GM21515 (cell line): ENCODE results near the gene IL1RL2.

Experiments used
- ATAC-seq: cut with Tn5 transposase; IDR thresholded peaks from one replicate; pipeline ENCODE4 v1.9.1; 2021; ENCODE audit not compliant: unreplicated experiment

The IL1RL2 gene

GRCh38 chr2:102158011-102158755 lies 28.6 kb upstream of the IL1RL2 start:
- ATAC-seq: no peak

GRCh38 chr2:102159295-102159694 lies 27.5 kb upstream of the IL1RL2 start:
- ATAC-seq: no peak

DNA sequence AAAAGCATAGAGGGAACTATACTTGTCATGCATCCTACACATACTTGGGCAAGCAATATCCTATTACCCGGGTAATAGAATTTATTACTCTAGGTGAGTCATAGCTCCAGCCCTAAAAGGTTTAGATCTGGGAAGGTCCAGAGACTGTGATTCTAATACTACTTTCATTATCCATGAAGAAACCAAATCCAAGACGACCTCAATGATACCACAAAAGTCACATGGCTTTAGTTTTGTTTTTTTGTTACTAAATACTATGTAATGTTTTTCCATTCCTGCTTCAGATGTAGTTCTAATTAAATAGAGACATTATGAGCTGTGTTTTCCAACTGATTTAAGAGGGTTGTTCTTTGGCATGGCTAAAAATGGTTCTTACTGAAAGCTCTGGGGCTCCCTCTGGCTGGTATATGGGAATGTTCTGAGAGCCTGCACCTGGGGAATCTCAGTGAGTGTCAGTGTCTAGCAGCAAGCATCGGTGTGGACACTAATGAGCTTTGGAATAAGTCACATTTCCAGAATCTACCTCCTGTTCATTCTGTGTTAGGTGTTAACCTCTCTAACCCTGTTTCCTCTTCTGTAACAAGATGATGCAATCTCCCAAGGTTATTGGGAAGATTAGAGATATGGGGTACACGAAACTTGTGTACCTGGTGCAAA lies 20.5 kb upstream of the IL1RL2 start:
- no peak for ATAC-seq

DNA sequence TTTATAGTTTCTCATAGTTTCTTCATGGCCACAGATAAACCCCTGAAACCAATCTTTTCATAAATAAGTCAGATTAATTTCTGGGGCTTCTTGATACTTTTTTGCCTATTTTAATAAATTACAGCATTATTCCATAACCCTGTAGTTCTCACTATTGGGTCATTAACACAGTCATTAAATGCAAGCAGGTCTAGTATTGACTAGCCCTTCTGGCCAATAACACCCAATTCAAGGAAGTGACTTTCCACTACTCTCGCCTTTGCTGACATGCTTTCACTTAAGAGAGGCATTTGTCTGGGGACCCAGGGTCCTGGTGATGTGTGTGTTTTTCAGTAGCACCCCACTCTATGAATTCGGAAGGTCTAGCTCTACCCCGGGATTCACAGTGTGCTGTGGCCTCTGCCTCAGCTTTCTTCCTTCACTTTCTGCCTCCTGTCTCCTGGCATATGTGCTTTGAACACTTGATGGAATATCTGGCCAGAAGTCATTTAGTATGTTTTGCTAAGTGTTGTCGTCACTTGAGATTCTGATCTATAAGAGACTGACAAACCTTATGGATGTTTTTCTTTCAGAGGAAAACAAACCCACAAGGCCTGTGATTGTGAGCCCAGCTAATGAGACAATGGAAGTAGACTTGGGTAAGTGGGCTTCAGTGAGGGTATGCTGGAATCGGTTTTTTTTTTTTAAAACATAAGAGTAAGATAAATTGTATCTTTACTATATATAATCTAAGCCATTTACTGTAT lies 18.6 kb upstream of the IL1RL2 start:
- ATAC-seq: no peak

- ATAC-seq: no peak
Measured at GRCh38 chr2:102171946-102172345, 14.9 kb upstream of the IL1RL2 start.

DNA sequence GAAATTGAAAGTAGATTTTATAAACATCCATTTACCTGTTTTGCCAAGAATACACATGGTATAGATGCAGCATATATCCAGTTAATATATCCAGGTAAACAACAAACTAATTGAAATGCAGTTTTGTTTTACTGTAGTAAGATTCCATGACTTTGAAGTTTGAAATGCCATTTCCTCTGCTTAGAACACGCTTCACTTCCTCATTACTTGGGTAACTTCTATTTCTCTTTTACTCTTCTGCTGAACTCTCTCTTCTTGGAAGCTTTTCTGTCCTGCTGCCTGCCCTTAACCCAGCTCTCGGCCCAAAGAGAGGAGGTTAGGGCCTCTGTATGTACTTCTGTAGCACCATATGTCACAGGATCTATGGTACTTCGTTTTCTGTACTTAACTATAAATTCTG lies 14.1 kb upstream of the IL1RL2 start:
- no peak for ATAC-seq

GRCh38 chr2:102176172-102176571 lies 10.7 kb upstream of the IL1RL2 start:
- no peak for ATAC-seq

DNA sequence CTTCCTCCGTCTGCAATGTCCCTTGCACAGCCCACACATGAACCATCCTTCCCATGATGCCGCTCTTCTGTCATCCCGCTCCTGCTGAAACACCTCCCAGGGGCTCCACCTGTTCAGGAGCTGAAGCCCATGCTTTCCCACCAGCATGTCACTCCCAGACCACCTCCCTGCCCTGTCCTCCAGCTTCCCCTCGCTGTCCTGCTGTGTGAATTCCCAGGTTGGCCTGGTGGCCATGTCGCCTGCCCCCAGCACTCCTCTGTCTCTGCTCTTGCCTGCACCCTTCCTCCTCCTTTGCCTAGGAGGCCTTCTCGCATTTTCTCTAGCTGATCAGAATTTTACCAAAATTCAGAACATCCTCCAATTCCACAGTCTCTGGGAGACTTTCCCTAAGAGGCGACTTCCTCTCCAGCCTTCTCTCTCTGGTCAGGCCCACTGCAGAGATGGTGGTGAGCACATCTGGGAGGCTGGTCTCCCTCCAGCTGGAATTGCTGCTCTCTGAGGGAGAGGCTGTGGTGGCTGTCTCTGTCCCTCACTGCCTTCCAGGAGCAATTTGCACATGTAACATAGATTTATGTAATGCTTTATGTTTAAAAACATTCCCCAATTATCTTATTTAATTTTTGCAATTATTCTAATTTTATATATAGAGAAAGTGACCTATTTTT lies 8.9 kb upstream of the IL1RL2 start:
- ATAC-seq: no peak

DNA sequence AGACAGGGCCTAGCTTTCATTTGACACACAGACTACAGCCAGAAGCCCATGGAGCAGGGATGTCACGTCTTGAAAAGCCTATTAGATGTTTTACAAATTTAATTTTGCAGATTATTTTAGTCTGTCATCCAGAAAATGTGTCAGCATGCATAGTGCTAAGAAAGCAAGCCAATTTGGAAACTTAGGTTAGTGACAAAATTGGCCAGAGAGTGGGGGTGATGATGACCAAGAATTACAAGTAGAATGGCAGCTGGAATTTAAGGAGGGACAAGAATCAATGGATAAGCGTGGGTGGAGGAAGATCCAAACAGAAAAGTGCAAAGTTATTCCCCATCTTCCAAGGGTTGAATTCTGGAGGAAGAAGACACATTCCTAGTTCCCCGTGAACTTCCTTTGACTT lies 7.8 kb upstream of the IL1RL2 start:
- ATAC-seq: no peak

GRCh38 chr2:102179788-102180686 lies 6.8 kb upstream of the IL1RL2 start:
- no peak for ATAC-seq

GRCh38 chr2:102180687-102180999 lies 6.2 kb upstream of the IL1RL2 start:
- no peak for ATAC-seq

GRCh38 chr2:102181376-102181775 lies 5.4 kb upstream of the IL1RL2 start:
- ATAC-seq: no peak

- no peak for ATAC-seq
Measured at GRCh38 chr2:102181919-102182635, 4.7 kb upstream of the IL1RL2 start.

DNA sequence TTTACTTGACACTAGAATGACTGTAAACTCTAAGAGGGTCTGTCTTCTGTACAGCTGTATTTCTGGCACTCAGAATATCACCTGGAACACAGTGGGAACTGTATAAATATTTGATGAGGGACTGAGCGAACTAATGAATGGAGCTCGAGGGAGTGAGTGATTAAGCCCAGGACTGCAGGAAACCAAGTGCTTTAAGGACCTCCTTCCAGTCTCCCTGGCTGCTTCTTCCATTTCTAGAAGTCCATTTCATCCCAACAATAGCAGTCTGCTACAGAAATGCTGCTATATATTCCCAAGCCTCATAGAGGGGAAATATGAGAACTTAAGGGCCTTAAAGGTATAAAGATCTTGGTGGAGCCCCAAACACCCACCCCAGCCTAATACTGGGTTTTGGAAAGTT lies 2.8 kb upstream of the IL1RL2 start:
- ATAC-seq: no peak

DNA sequence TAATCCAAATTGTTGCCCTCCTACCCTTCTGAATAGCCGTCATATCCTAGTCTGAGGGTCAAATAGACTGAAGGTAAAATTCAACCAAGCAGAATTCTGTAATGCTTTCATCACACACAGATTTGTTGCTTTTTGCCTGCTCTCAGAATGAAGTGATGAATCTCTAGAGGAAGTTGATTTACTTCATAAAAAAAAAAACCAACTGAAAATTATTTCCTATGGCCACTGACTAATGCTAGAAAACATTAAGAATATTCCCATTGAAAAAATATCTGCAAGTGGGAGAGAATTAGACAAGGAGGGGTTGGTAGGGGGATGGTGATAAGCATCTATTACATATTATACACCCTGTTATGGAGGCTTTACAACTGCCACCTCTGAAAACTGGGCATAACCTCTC lies 2.3 kb upstream of the IL1RL2 start:
- ATAC-seq: no peak

DNA sequence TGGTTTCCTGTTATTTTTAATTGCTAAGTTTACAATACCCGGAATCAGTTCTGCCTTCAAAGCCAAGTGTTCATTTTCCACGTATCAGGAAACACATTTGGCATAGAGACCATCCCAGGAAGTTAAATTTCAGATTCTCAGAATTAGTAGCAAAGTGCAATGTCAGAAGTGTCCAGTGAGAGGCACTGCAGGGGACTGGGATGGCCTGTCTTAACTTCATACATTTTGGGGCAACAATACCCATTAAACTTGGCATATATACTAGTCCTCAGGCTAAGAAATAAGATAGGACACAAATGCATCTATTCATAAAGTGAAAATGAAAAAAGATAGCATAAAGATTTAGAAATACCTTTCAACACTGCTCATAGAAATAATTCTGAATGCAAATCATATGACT lies 1.5 kb upstream of the IL1RL2 start:
- ATAC-seq: no peak

GRCh38 chr2:102187496-102188150 lies 800 bp downstream of the IL1RL2 start:
- no peak for ATAC-seq

GRCh38 chr2:102190430-102191107 lies 3.7 kb downstream of the IL1RL2 start:
- ATAC-seq: no peak

DNA sequence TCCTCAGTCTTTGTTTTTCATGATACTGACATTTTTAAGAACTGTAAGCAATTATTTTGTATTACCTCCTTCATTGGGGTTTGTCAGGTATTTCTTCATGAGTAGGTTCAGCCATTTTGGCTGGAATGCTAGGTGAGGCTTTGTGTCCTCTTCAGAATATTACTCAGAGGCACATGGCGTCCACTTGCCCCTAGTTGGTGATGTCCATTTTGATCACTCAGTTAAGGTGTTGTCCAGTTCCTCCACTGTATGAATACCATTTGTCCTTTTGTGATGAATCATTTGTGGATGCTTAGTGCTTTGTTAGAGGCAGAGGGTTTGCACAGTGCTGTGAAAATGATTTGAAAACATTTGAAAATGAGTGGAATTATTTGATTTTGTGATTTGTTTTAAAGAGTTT lies 4.7 kb downstream of the IL1RL2 start:
- no peak for ATAC-seq
